H1 (cell line): ENCODE results near the gene FIZ1. TPM values are rescaled to one million over a fixed set of nuclear protein-coding genes. Genes with fewer than 3 reads are reported as not detected.

Source experiments
- CTCF ChIA-PET: fragments of 300-600 bp; sonication (Branson Sonifier 250); formaldehyde crosslinking; loops from one replicate; lab custom pipeline; 2021; ENCODE audit not compliant: partially characterized antibody; lab: Charles Lee
- POLR2A ChIA-PET: fragments of 300-600 bp; sonication (Branson Sonifier 250); formaldehyde crosslinking; loops from one replicate; lab custom pipeline; 2021; ENCODE audit warnings: inconsistent platforms; ENCODE audit not compliant: partially characterized antibody; lab: Charles Lee
- DNase-seq, 2 experiments: peaks; one replicate each; pipeline versions ENCODE4 v3.0.0 to v3.0.0-alpha.2; 2010 to 2022; ENCODE audit warnings: low spot score in 2 of 2, low read depth in 1 of 2, mixed read lengths in 1 of 2
- FAIRE-seq: peaks from 2 replicates; lab custom pipeline; 2011; peaks lifted over from hg19 to GRCh38; lab: Jason Lieb, UNC
- H2AFZ ChIP-seq: 2 replicates; pipeline ENCODE4 v1.8.1; 2012; ENCODE audit warnings: low read length, inconsistent platforms
- H2AK5ac ChIP-seq: 2 replicates; pipeline ENCODE4 v1.6.1; 2013; ENCODE audit warnings: low read depth, low read length
- H2BK120ac ChIP-seq: replicated peaks from 2 replicates; pipeline ENCODE3; 2013; ENCODE audit warnings: low read depth, low read length, inconsistent platforms
- H2BK12ac ChIP-seq: 2 replicates; pipeline ENCODE4 v1.6.1; 2013; ENCODE audit warnings: low read depth, low read length
- H2BK15ac ChIP-seq: 2 replicates; pipeline ENCODE4 v1.6.1; 2013; ENCODE audit warnings: low read length
- H2BK20ac ChIP-seq: 2 replicates; pipeline ENCODE4 v1.6.1; 2013; ENCODE audit warnings: low read length
- H2BK5ac ChIP-seq: 2 replicates; pipeline ENCODE4 v1.6.1; 2013; ENCODE audit warnings: low read depth, low read length
- H3K14ac ChIP-seq: 2 replicates; pipeline ENCODE4 v1.6.1; 2013; ENCODE audit warnings: inconsistent platforms; ENCODE audit not compliant: insufficient read length
- H3K18ac ChIP-seq: 2 replicates; pipeline ENCODE4 v1.6.1; 2013; ENCODE audit warnings: low read length; ENCODE audit errors: extremely low read depth
- H3K23ac ChIP-seq: 2 replicates; pipeline ENCODE4 v1.6.1; 2013; ENCODE audit warnings: inconsistent platforms; ENCODE audit not compliant: insufficient read length
- H3K23me2 ChIP-seq: 2 replicates; pipeline ENCODE4 v1.6.1; 2013; ENCODE audit warnings: low read depth, low read length
- H3K27ac ChIP-seq: 2 replicates; pipeline ENCODE4 v1.6.1; 2011; ENCODE audit warnings: low read depth, low read length, inconsistent platforms
- H3K27me3 ChIP-seq, 4 experiments: replicated peaks in 1 of 4; 1 replicate in 1 of 4; 2 replicates in 3 of 4; pipeline versions ENCODE4 v1.6.1 to v1.8.1; 2011 to 2013; ENCODE audit warnings: low read length in 3 of 4, mild to moderate bottlenecking in 3 of 4, inconsistent platforms in 2 of 4, mixed read lengths in 2 of 4, moderate library complexity in 1 of 4; ENCODE audit not compliant: control insufficient read depth in 3 of 4, insufficient read depth in 3 of 4; ENCODE audit errors: extremely low read depth in 1 of 4
- H3K36me3 ChIP-seq, 4 experiments: 2 replicates each; pipeline versions ENCODE4 v1.6.1 to v1.8.1; 2011 to 2013; ENCODE audit warnings: mild to moderate bottlenecking in 4 of 4, low read length in 3 of 4, moderate library complexity in 2 of 4, control low read depth in 1 of 4, inconsistent platforms in 1 of 4; ENCODE audit not compliant: insufficient read depth in 4 of 4, control insufficient read depth in 2 of 4
- H3K4ac ChIP-seq: replicated peaks from 2 replicates; pipeline ENCODE3; 2013; ENCODE audit warnings: low read length, low read depth, mixed read lengths, inconsistent platforms; ENCODE audit not compliant: insufficient read length
- H3K4me1 ChIP-seq, 4 experiments: replicated peaks in 1 of 4; 1 replicate in 1 of 4; 2 replicates in 3 of 4; pipeline versions ENCODE4 v1.6.1 to v1.8.1; 2011 to 2013; ENCODE audit warnings: low read length in 3 of 4, inconsistent platforms in 2 of 4, mixed read lengths in 1 of 4; ENCODE audit not compliant: insufficient read depth in 4 of 4, control insufficient read depth in 3 of 4
- H3K4me2 ChIP-seq, 2 experiments: 2 replicates each; pipeline versions ENCODE4 v1.6.1 to v1.8.1; 2011 to 2013; ENCODE audit warnings: low read depth in 2 of 2, low read length in 2 of 2, control low read depth in 1 of 2, inconsistent platforms in 1 of 2, mild to moderate bottlenecking in 1 of 2; ENCODE audit not compliant: insufficient read depth in 1 of 2
- H3K4me3 ChIP-seq, 4 experiments: fragments of 200-600, 300-600 bp in 1 of 4; sonication (generic), shearing (Covaris generic), sonication (Bioruptor Twin) in 1 of 4; 2 replicates each; pipeline versions ENCODE4 v1.5.1 to v1.8.1; 2011 to 2016; ENCODE audit warnings: low read length in 4 of 4, low read depth in 3 of 4, control low read depth in 2 of 4, inconsistent platforms in 2 of 4, mild to moderate bottlenecking in 2 of 4, mixed read lengths in 1 of 4, moderate library complexity in 1 of 4; ENCODE audit not compliant: insufficient read depth in 2 of 4; ENCODE audit errors: extremely low read depth in 1 of 4
- H3K56ac ChIP-seq: replicated peaks from 2 replicates; pipeline ENCODE3; 2013; ENCODE audit warnings: low read depth, mild to moderate bottlenecking, mixed read lengths, low read length, inconsistent platforms; ENCODE audit not compliant: insufficient read length
- H3K79me1 ChIP-seq: 2 replicates; pipeline ENCODE4 v1.6.1; 2013; ENCODE audit warnings: low read depth, low read length, control low read depth
- H3K79me2 ChIP-seq, 2 experiments: 2 replicates each; pipeline versions ENCODE4 v1.6.1 to v1.8.1; 2012 to 2013; ENCODE audit warnings: low read length in 2 of 2, mild to moderate bottlenecking in 2 of 2, inconsistent platforms in 1 of 2; ENCODE audit not compliant: insufficient read depth in 2 of 2, control insufficient read depth in 1 of 2
- H3K9ac ChIP-seq, 4 experiments: replicated peaks in 1 of 4; 1 replicate in 1 of 4; 2 replicates in 3 of 4; pipeline versions ENCODE4 v1.6.1 to v1.8.1; 2011 to 2013; ENCODE audit warnings: low read depth in 3 of 4, low read length in 3 of 4, control low read depth in 2 of 4, mild to moderate bottlenecking in 2 of 4, moderate library complexity in 2 of 4, inconsistent platforms in 1 of 4; ENCODE audit errors: extremely low read depth in 1 of 4
- H3K9me3 ChIP-seq, 2 experiments: 2 replicates each; pipeline versions ENCODE4 v1.6.1 to v1.8.1; 2012 to 2013; ENCODE audit warnings: mild to moderate bottlenecking in 2 of 2, moderate library complexity in 2 of 2, control low read depth in 1 of 2, inconsistent platforms in 1 of 2, low read depth in 1 of 2, low read length in 1 of 2, mixed read lengths in 1 of 2; ENCODE audit not compliant: insufficient read depth in 2 of 2
- H4K20me1 ChIP-seq, 2 experiments: replicated peaks in 1 of 2; 2 replicates each; pipeline versions ENCODE3 to v1.8.1; 2011 to 2013; ENCODE audit warnings: inconsistent platforms in 2 of 2, low read length in 2 of 2, mild to moderate bottlenecking in 1 of 2; ENCODE audit not compliant: insufficient read depth in 2 of 2, control insufficient read depth in 1 of 2
- H4K5ac ChIP-seq: 2 replicates; pipeline ENCODE4 v1.6.1; 2013; ENCODE audit warnings: low read length, low read depth, mixed read lengths, inconsistent platforms; ENCODE audit not compliant: insufficient read length
- H4K8ac ChIP-seq: 2 replicates; pipeline ENCODE4 v1.8.0; 2013; ENCODE audit warnings: mild to moderate bottlenecking, moderate library complexity, low read length, inconsistent platforms; ENCODE audit not compliant: insufficient read depth; ENCODE audit errors: extremely low read depth
- H4K91ac ChIP-seq: replicated peaks from 2 replicates; pipeline ENCODE3; 2013; ENCODE audit warnings: low read length, mixed read lengths, inconsistent platforms; ENCODE audit not compliant: insufficient read length
- ASH2L ChIP-seq: fragments of 200-600, 300-600 bp; sonication (generic); IDR thresholded peaks from one replicate; pipeline ENCODE4 v1.7.1; 2017; ENCODE audit warnings: low read length
- EGR1 ChIP-seq: IDR thresholded peaks from 2 replicates; pipeline ENCODE4 v1.6.1; 2011; ENCODE audit warnings: low read depth, low read length, borderline replicate concordance
- JUND ChIP-seq: IDR thresholded peaks from 2 replicates; pipeline ENCODE4 v1.6.1; 2011; ENCODE audit warnings: mild to moderate bottlenecking, improper control_type of control experiment, low read length
- KDM1A ChIP-seq: fragments of 200-600, 300-600 bp; sonication (generic); IDR thresholded peaks from 2 replicates; pipeline ENCODE4 v1.7.1; 2016; ENCODE audit warnings: mild to moderate bottlenecking, low read length, borderline replicate concordance
- KDM5A ChIP-seq: fragments of 200-600 bp; IDR thresholded peaks from 2 replicates; pipeline ENCODE4 v1.7.1; 2012; ENCODE audit warnings: mild to moderate bottlenecking, low read length, inconsistent platforms, mixed read lengths
- SIN3A ChIP-seq, 2 experiments: IDR thresholded peaks in 1 of 2; conservative IDR thresholded peaks in 1 of 2; 2 replicates each; pipeline ENCODE4 v1.6.1; 2011 to 2012; ENCODE audit warnings: low read length in 2 of 2, improper control_type of control experiment in 1 of 2, low read depth in 1 of 2, mild to moderate bottlenecking in 1 of 2
- SIRT6 ChIP-seq: IDR thresholded peaks from one replicate; pipeline ENCODE4 v1.7.1; 2012; ENCODE audit warnings: low read length, inconsistent platforms
- YY1 ChIP-seq: IDR thresholded peaks from 2 replicates; pipeline ENCODE4 v1.6.1; 2011; ENCODE audit warnings: low read depth, mild to moderate bottlenecking, low read length
- WGBS, 2 experiments: shearing (Covaris generic) in 1 of 2; methylation state at CpG; one replicate each; pipeline versions ENCODE4 v1.1.6 to v1.1.7; 2013 to 2015; ENCODE audit warnings: low lambda C conversion rate in 2 of 2, mixed read lengths in 2 of 2, inconsistent platforms in 1 of 2, low coverage in 1 of 2, missing lambda C conversion rate in 1 of 2; ENCODE audit not compliant: insufficient replicate concordance in 2 of 2, insufficient coverage in 1 of 2, insufficient read length in 1 of 2; ENCODE audit errors: extremely low coverage in 1 of 2, missing lambda C conversion rate in 1 of 2; 5-methylcytosine and 5-hydroxymethylcytosine counted together
- polyA plus RNA-seq, 7 experiments: library from polyadenylated mRNA; depleted of rRNA in 3 of 7; stranded (reverse) in 5 of 7; unstranded in 2 of 7; fragments of >200 nt in 5 of 7; fragments of 200-250 nt in 2 of 7; gene quantifications; 1 replicate in 5 of 7; 2 replicates in 1 of 7; 4 replicates in 1 of 7; pipeline versions ENCODE4 v1.2.1 to v1.2.3, GENCODE V29; 2011 to 2013; ENCODE audit warnings: missing spikeins in 2 of 7, mixed read lengths in 2 of 7
- total RNA-seq: library from RNA; stranded (reverse); fragmentation: NEBNext Ultra II Directional; extraction: Animal tissue kit (Norgen Biotek cat#: 25700); gene quantifications from 2 replicates; pipeline ENCODE4 v1.2.1, GENCODE V29; 2021
- TF ChIP-seq, protein P1 (sequence below): IDR thresholded peaks from 2 replicates; pipeline ENCODE4 v1.6.1; 2012; ENCODE audit warnings: inconsistent platforms
- TF ChIP-seq, protein P2 (sequence below): IDR thresholded peaks from 2 replicates; pipeline ENCODE4 v1.6.1; 2011; ENCODE audit warnings: low read depth, mild to moderate bottlenecking, low read length; ENCODE audit not compliant: insufficient read depth

FIZ1 gene
- total and polyA plus RNA-seq, 2 of the 8 experiments (the other 6 are each of a cell fraction or from before 2014, with no cell fraction given): 9.1 to 18.5 TPM

DNA sequence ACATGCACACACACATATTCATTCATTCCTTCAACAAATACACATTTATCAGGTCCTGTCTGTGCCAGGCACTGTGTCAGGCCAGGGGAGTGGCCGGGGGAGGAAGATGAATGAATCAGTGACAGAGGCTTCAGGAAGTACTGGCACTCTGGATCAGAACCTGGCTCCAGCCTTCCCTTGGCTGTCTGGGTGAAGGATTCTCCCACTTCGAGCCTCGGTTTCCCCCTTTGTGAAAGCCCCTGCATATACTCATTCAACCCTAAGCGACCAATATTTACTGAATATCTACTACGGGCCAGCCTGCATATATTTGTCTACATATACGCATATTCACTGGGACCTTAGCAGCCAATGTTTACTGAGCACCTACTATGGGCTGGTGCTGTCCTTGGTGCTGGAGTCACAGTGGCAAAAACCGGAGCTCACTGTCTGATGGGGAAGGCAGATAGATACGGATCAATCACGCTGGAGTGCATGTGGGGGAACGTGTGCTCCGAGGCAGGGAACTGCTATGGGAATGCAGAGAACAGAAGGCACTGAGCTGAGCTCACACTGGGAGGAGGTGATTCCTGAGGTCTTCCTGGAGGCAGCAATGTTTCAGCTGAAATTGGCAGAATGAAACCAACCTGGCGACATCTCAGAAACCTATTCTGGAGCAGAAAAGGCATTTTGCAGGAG, 18.0 kb downstream of the FIZ1 start:
- H4K20me1 ChIP-seq: peaks cover 0 to 4% of the 10 kb centered on the region in 2 experiments
- no peak overlapping the region; the same call in 1 of the 2 replicates for H2BK20ac ChIP-seq
- H3K4me3 ChIP-seq: peak overlapping the region; percentile 34 to 92 (median 60); a peak in 6 of 8 replicates
- H3K56ac ChIP-seq: no peak overlapping the region
- H3K23me2 ChIP-seq: peaks cover 13% of the 10 kb centered on the region; the same call in 1 of the 2 replicates
- peak overlapping the region; percentile 71; the same call in 1 of the 2 replicates for H4K8ac ChIP-seq
- peak overlapping the region; percentile 65 to 99 for H3K4me2 ChIP-seq
- H4K5ac ChIP-seq: peak overlapping the region; percentile 28
- no peak overlapping the region; the same call in 1 of the 2 replicates for H3K18ac ChIP-seq
- peak overlapping the region; percentile 63; the same call in 1 of the 2 replicates for H2BK15ac ChIP-seq
- H3K4ac ChIP-seq: no peak overlapping the region
- DNase-seq (peak in 1 of 2 experiments; percentile 75), FAIRE-seq (no peak)
- no peak overlapping the region for H2BK5ac ChIP-seq
- H3K9me3 ChIP-seq: no peaks in the 10 kb centered on the region
- H3K79me2 ChIP-seq: peaks cover 5 to 6% of the 10 kb centered on the region in 2 experiments; a peak in 3 of 4 replicates
- CTCF ChIA-PET: interaction anchor here (0.5 to 1.4 kb wide), 7 partner anchors 16 to 665 kb away, joined by 3 to 4 read pairs (median 3); partner anchors contain the start of gene FIZ1
- H3K27ac ChIP-seq: no peak overlapping the region
- WGBS, 2 experiments: 41% methylated on average over 12 of the region's 12 CpGs; no CpG with 5 or more reads in 1 of the 2 experiments
- no peak overlapping the region for H3K23ac ChIP-seq
- peaks cover 0 to 2% (median 0%) of the 10 kb centered on the region in 4 experiments; a peak in 3 of 7 replicates for H3K4me1 ChIP-seq
- peaks cover 8% of the 10 kb centered on the region; the same call in 1 of the 2 replicates for H3K79me1 ChIP-seq
- H3K9ac ChIP-seq: no peak overlapping the region
- H2BK120ac ChIP-seq: no peak overlapping the region
- no peak overlapping the region for H2BK12ac ChIP-seq
- POLR2A ChIA-PET: interaction anchor here (0.6 to 2.7 kb wide), 16 partner anchors 9 to 174 kb away, joined by 3 to 27 read pairs (median 3); partner anchors contain the start of genes FIZ1, UBE2S and ZNF865
- no peak overlapping the region for H4K91ac ChIP-seq
- no peak overlapping the region for H3K14ac ChIP-seq
- peaks cover 7 to 23% (median 9%) of the 10 kb centered on the region in 4 experiments; a peak in 7 of 8 replicates for H3K36me3 ChIP-seq
- H2AK5ac ChIP-seq: no peak overlapping the region
- no peaks in the 10 kb centered on the region for H3K27me3 ChIP-seq
- H2AFZ ChIP-seq: no peak overlapping the region
- TF ChIP-seq SIN3A (conservative IDR thresholded peaks at IDR 0.05 in 1 of 2, IDR thresholded peaks at IDR 0.05 in 1 of 2; ENCODE audit: low read depth in 1 of 2, low read length in 2 of 2) (peak; percentile 60 to 94; a peak in 3 of 4 replicates), KDM1A (peak; percentile 86; the same call in 1 of the 2 replicates), ASH2L (peak; percentile 73), YY1 (no peak), SIRT6 (no peak), JUND (no peak), KDM5A (0 out of 2 replicates have a peak, but pooled peaks have one; percentile 0), EGR1 (no peak)
- TF ChIP-seq, protein P1, sequence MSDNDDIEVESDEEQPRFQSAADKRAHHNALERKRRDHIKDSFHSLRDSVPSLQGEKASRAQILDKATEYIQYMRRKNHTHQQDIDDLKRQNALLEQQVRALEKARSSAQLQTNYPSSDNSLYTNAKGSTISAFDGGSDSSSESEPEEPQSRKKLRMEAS: peak; percentile 33; the same call in 1 of the 2 replicates
- TF ChIP-seq, protein P2, sequence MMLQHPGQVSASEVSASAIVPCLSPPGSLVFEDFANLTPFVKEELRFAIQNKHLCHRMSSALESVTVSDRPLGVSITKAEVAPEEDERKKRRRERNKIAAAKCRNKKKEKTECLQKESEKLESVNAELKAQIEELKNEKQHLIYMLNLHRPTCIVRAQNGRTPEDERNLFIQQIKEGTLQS: no peak
